Lower leg skin (tissue), 4 donors: ENCODE results near the gene ZNF48. TPM values are rescaled to one million over a fixed set of nuclear protein-coding genes. Genes with fewer than 3 reads are reported as not detected.

Experiments
- DNase-seq, 2 donors: peaks; one replicate each; pipeline ENCODE4 v3.0.0-alpha.2; 2019; ENCODE audit warnings: low spot score in 2 of 2
- H3K4me3 ChIP-seq: fragments of 200-600 bp; sonication (generic); 2 replicates; pipeline ENCODE4 v1.5.1; 2017; ENCODE audit warnings: mild to moderate bottlenecking, low read depth; ENCODE audit not compliant: poor library complexity, severe bottlenecking
- POLR2A ChIP-seq, 2 donors: fragments of 450-650 bp; IDR thresholded peaks; one replicate each; pipeline ENCODE4 v1.6.1; 2016 to 2017; ENCODE audit warnings: antibody characterized with exemption in 2 of 2, mild to moderate bottlenecking in 1 of 2, moderate library complexity in 1 of 2
- whole genome bisulfite sequencing, 2 donors: methylation state at CpG; one replicate each; pipeline ENCODE4 v1.1.5; 2018; 5-methylcytosine and 5-hydroxymethylcytosine counted together
- intact Hi-C: fragments of 100-400 bp; cut with DNase I; formaldehyde crosslinking; loops from one replicate; pipeline ENCODE4 v1.15.0; 2023; ENCODE audit warnings: low total_unique reads
- total RNA-seq, 4 donors: library from RNA; depleted of rRNA; stranded (reverse); fragments of >200 nt; gene quantifications; one replicate each; pipeline ENCODE4 v1.1.0, GENCODE V29; 2016
- TF ChIP-seq, protein P1 (sequence below), 3 donors: fragments of 450-650 bp; IDR thresholded peaks; one replicate each; pipeline ENCODE4 v1.5.1; 2016; ENCODE audit warnings: antibody characterized with exemption in 3 of 3, mild to moderate bottlenecking in 3 of 3, moderate library complexity in 2 of 3

ZNF48 gene
- total RNA-seq, 4 donors from 2014 or later: 8.3 to 15.6 (median 10.5) TPM

DNA sequence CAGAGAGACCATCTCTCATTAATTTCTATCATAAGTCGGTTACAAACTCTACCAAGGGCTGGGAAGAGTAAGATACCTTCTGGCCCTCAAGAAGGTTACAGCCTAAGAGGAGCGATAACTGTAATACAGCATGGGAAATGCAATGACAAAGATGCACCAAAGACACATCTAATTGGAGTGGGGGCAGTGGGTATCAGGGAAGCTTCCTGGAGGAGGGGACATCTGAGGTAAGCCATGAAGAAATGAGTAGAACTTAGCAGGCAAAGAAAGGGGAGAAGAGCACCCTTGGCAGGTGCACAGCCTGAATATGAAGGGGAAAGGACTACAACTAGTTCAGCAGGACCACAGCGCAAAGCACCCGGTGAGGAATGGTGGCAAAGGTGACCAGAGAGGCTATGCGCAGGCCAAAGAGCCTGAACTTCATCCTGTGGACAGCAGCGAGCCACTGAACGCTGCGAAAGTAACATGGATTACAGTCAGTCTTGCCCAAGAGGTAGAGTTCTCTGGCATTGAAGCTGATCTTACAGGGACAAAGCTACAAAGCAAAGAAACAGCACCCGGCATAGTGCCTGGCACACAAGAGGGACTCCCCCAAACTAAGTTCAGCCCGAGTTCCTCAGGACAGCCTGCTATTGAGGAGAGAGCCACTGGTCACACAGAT, 27.7 kb upstream of the ZNF48 start:
- no peak overlapping the region for H3K4me3 ChIP-seq
- TF ChIP-seq, protein P1, sequence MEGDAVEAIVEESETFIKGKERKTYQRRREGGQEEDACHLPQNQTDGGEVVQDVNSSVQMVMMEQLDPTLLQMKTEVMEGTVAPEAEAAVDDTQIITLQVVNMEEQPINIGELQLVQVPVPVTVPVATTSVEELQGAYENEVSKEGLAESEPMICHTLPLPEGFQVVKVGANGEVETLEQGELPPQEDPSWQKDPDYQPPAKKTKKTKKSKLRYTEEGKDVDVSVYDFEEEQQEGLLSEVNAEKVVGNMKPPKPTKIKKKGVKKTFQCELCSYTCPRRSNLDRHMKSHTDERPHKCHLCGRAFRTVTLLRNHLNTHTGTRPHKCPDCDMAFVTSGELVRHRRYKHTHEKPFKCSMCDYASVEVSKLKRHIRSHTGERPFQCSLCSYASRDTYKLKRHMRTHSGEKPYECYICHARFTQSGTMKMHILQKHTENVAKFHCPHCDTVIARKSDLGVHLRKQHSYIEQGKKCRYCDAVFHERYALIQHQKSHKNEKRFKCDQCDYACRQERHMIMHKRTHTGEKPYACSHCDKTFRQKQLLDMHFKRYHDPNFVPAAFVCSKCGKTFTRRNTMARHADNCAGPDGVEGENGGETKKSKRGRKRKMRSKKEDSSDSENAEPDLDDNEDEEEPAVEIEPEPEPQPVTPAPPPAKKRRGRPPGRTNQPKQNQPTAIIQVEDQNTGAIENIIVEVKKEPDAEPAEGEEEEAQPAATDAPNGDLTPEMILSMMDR (IDR thresholded peaks at IDR 0.05): no peak
- no peak for TF ChIP-seq POLR2A (IDR thresholded peaks at IDR 0.05)
- intact Hi-C loops: no loop called here
- no peak for DNase-seq
- WGBS, 2 donors: 71% methylated on average over 10 of the region's 10 CpGs

DNA sequence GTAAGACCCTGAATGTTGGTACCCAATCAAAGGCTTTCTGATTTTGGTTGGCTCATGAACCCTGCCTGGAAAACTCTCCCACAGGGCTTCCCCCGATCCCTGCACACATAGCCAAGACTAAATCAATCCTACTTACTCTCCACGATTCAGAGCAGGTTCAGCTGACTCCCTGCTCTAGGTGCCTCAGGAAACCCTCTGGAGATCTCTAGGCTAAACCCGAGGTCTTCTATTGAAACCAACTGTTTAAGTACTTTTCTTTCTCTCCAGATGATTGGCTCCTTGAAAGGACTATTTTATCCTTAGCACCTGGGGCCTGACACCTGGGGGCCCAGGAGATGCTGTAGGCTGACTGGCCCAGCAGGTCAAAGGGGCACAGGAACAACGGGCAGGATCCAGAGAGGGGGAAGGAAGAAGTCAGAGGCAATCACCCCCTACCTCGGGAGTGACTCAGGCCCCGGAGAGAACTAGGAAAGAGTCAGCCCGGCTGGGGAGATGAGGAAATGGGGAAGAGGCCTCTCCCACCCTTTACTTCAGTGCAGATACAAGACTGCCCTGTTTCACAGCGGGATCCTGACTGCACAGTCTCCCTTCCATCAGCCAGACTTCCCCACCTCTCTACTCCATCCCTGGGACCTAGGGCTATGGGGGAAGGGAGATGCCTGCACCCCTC, 27.0 kb upstream of the ZNF48 start:
- H3K4me3 ChIP-seq: no peak overlapping the region
- WGBS, 2 donors: 2 to 7% methylated on average over 8 of the region's 8 CpGs
- intact Hi-C loops: no loop called here
- no peak for DNase-seq
- TF ChIP-seq, protein P1 (IDR thresholded peaks at IDR 0.05): no peak
- TF ChIP-seq POLR2A (IDR thresholded peaks at IDR 0.05): no peak

DNA sequence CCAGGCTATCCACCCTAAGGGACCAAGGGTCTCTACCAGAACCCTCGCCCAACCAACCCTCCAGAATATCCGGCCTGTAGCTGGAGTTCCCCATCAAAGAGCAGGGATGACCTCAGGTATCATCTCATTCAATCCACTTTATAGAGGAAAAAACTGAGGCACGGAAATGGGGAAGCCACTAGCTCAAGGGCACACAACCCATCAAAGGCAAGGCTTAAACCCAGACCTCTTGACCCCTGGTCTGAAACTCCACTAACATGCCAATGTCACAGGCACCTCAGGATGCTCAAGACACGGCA, 26.5 kb upstream of the ZNF48 start:
- TF ChIP-seq, protein P1 (IDR thresholded peaks at IDR 0.05): no peak
- TF ChIP-seq POLR2A (IDR thresholded peaks at IDR 0.05): no peak
- 0 to 4% methylated on average over 4 of the region's 4 CpGs for WGBS, 2 donors
- intact Hi-C loops: no loop called here

DNA sequence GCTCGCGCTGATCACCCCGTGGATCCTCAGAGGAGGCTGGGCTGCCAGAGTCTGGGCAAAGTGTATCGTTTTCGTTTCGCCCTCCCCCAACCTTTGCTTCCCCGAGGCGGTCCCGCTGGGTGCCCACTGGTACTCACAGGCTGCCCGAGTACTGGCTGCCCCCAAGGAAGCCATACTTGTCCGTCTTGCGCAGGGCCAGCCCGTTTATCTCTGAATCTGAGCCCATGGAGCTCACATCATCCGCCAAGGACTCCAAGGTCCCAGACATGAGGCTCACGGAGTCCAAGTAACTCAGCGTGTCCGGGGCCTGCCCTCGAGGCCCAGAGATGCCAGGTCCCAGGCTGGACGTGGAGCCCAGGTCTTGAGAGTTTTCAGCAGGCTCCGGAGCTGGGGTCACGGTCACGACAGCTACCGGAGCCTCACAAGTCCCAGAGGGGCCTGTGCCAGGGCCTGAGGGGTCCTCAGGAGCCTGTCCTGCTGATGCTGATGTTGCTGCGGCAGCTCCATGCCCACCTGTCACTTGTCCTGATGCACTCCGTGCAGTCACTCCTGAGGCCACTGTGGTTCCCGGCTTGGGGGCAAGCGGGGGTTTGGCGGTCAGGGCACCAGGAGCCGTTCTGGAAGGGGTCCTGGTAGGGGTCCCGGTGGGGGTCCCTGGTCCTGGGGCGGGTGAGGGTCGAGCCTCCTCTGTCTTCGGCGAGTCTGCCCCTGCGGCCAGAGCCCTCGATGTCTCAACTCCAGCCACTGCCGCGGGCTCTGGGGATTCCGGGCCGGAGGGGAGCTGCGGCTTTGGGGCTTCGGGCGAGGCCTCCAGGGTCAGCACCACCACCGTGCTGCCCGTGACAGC, 25.9 kb upstream of the ZNF48 start:
- WGBS, 2 donors: 0 to 1% methylated on average over 22 to 23 of the region's 45 CpGs

More for the DNA sequence above, 26.5 kb upstream of the ZNF48 start:
- H3K4me3 ChIP-seq: peak overlapping the region; percentile 64
- no peak for DNase-seq

DNA sequence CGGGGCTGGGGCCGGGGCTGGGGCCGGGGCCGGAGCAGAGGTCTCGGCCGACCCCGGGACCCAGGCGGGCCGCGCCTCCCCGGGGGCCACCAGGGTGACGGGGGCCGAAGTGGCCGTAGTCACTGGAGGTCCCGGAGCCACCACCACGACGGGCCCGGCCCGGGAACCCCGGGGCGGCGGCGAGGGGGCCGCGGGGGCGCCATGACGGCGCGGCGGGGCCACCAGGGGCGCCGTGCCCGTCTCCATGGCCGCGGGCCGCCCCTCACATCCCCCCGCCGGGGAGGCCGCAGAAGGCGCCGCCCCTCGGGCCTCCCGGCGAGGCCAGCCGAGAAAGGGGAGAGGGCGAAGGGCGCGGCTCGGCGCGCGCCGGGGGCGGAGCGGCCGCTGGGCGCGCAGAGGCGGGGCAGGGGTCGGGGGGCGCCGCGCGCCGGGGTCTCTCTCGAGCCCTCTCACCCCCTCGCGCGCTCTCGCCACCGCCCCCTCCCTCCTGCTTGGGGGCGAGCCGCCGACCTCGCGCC, 25.2 kb upstream of the ZNF48 start:
- DNase-seq: no peak
- TF ChIP-seq, protein P1 (IDR thresholded peaks at IDR 0.05): no peak
- 0% methylated on average over 7 to 23 of the region's 76 CpGs for WGBS, 2 donors
- H3K4me3 ChIP-seq: peak overlapping the region; percentile 64
- intact Hi-C loops: no loop called here

More for the DNA sequence above, 25.9 kb upstream of the ZNF48 start:
- TF ChIP-seq POLR2A (IDR thresholded peaks at IDR 0.05): no peak
- TF ChIP-seq, protein P1 (IDR thresholded peaks at IDR 0.05): no peak
- intact Hi-C loops: no loop called here
- DNase-seq: no peak
- H3K4me3 ChIP-seq: peak overlapping the region; percentile 64
